OCI-M2 (cell line): ENCODE measurements around the gene FAM240B.

Source experiments
- DNase-seq: peaks from one replicate; lab custom pipeline; 2025; ENCODE audit not compliant: unreplicated experiment; lab: John Stamatoyannopoulos, UW

The FAM240B gene

DNA sequence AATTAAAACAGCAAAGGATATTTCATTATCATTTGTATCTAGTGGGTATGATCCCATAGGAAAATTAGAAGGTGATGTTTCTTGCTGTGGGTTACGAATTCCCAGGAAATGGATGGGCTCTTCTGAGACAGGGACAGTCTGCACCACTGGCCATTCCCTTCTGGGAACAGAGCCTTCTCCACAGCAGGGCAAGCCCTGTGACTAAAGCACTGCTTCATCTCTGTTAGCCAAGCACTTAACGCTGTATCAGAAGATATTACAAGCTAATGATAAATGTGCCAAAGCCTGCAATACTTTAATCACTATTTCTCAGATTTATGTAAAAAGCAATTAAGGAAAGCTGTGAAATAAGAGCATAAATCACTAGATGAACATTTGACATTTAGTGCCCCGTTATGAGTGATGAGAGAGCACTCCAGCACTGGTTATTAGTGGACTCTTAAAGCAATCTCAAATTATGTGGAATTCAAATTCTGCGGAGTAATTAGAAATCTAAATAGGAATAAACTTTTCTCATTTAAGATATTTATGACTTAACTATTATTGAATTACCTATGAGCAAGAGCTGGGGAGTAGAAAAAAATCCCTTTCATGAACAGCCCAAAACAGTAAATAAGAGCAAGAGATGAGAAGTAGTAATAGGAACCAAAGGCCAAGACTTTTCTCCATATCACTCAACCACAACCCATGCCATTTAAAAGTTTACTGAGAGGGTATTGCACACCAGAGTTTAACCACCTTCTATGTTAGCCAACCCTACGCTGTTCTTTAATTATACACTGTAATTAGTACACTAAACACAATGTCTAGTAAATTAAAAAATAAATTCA lies 49.2 kb downstream of the FAM240B start:
- no peak for DNase-seq

DNA sequence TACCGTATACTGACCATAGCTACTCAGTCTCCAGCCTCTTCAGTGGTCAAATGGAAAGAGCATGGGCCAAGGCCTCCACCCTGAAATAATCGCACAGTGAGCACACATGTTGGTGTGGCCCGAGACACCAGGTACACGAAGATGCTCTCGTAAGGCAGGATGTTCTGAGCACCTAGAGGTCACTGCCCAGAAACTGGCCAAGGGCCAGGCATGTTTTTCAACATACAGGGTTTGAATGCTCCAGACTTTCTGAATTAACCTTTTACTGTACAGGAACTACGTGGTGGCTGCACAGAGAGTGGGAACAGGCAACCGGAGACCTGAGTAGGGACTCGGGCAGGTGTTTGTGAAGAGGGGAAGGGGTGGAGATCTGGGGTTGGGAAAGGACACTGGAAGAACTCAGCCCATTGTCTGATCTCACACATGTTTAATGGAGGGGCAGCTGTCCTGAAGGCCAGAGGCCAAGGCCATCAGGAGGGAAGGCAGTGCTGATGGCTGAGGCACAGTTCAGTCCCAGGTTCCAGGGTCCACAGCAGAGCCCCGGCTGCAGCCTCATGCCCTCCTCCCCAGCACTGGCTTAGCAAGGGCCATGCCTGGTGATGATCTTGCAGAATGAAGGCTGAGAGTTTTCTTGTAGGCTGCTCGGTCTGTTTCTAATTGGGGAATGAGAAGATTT lies 51.0 kb downstream of the FAM240B start:
- DNase-seq, result no peak

DNA sequence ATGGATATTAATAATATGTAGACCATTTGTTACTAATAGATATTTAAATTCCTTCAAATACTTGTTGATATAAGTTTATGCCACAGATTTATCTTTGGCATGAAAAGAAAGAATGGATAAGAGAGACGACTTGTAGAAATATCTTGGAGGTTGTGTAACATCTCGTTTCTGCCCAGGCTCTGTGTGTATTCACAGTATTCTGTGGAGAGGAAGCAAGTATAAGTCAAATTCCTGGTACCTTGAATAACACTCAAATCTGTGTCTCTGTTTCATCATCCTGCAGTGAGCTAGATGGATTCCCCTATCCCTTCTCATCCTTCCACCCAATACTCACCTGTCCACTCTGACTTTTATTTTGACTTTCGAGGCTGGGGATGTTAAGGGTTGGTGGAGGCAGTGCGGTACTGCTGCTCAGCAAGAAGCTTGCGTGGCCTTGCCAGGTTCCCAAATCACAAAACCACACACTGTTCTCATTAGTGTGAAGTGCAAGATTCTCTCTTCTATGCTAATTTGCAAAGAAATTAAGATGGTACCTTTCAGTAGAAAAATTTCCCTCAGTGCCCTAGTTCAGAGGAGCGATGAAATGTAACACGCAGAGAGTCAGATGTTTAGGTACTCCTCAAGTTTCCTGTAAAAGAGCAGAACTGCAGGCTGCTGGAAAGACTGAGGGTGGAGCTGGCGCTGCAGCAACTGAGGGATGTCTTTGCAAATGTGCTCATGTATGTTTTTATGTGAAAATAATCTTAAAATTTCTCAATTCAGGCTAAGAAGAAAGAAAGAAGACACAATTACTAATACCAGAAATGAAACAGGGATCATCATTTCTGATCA lies 57.0 kb downstream of the FAM240B start:
- DNase-seq, result no peak

DNA sequence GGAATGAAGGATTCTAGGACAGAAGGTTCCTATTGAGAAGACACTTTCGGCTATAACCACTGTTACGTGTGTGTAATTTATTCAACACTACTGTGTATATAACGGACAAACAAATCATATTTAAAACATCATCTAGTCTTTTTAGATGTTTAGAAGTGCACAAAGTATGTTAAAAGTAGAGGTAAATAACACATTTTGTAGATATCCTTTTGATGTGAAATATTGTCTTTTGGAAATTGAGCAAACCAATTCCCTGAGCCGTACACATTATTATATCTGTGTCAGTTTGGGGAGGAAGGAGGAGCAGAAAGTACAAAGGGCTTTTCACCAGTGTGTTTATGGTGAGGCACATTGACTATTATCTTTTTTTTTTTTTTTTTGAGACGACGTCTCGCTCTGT lies 60.4 kb downstream of the FAM240B start:
- no peak for DNase-seq

DNA sequence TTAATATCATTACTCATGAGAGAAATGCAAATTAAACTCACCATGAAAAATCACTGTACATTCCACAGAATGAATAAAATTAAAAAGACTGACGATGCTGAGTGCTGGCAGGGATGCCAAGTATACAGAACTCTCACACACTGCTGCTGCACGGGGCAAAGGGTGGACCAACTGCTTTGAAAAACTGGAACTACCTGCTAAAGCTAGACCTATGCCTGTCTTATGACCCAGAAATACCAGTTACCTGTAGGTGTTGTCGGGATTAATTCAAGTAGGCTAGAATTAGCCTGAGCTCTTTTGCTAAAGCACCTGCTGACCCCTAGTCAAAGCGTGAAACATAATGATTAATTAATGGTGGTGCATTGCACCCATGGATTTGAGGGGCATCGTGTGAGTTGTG lies 63.0 kb downstream of the FAM240B start:
- DNase-seq, result no peak

DNA sequence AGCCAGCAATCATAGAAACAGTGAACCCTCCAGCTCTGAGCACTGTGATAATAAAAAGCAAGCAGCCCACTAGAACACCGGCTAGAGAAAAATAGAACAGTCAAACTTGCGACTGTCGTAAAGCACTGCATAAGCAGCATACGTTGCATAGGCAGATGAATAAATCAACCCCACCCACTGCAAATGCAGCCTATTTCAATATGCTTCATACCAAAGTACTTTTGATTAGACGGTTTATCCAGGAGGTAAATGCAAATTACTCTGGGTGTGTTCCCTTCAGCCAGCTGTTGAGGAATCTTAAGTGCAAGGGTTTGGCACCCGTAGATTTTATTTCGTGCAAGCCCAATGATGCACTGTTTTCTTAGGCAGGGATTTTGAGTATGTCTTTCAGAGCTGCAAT lies 67.4 kb downstream of the FAM240B start:
- DNase-seq, result no peak

DNA sequence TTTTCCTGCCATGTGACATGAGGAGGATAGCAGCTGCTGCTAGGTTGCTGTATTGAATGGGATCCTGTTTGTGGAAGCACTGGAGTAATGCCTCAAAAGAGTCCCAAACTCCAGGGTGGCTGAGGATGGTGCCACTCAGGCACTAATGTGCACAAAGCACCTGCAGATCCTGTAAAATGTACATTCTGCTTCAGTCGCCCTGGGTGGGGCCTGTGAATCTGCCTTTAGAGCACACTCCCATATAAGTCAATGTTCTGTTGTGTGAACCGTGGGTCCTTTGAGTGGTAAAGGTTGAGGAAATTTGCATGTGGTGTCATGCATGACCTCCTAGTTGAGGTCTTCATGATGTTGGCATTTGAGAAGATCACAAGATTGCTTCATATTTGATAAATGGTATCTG lies 67.9 kb downstream of the FAM240B start:
- DNase-seq, result no peak

DNA sequence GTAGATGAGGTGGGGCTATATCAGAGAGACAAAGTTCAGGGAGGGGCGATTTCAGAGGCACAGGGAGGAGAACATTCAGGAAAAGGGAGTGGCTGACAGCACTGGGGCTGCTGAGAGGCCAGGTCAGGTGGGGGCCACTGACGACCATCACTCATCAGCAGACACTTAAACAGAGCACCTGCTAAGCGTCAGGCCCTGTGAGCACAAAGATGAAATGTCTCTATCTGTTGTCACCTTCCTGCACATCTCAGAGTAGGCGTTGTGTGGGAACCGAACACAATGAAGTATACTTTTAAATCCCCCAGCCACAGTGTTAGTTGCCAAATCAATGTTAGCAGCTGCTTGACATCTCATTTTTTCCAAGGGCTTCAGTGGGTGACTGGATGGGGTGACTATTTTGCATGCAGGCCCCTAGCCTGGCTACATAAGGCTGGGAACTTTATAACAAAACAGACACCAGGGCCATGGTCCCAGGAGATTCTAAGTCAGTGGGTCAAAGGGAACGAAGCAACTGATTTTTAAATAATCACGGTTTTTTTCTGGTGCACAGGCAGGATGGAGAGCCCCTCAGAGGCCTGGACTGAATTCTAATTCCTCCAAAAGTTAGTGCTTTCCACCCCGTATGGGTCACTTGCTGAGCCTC lies 68.4 kb downstream of the FAM240B start:
- no peak for DNase-seq

DNA sequence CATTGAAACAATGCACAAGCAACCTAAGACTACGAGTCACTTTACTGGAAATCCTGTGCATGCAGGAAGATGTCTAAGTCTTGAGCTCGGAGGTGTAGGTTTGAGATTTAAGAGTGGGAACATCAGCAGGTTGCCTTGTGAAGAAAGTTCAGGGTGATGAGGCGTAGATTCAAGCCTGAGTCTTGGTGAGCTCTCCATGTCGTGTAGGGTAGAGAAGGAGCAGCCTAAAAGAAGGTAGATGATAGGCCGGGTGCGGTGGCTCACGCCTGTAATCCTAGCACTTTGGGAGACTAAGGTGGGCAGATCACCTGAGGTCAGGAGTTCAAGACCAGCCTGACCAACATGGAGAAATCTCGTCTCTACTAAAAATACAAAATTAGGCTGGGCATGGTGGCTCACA lies 69.4 kb downstream of the FAM240B start:
- no peak for DNase-seq

DNA sequence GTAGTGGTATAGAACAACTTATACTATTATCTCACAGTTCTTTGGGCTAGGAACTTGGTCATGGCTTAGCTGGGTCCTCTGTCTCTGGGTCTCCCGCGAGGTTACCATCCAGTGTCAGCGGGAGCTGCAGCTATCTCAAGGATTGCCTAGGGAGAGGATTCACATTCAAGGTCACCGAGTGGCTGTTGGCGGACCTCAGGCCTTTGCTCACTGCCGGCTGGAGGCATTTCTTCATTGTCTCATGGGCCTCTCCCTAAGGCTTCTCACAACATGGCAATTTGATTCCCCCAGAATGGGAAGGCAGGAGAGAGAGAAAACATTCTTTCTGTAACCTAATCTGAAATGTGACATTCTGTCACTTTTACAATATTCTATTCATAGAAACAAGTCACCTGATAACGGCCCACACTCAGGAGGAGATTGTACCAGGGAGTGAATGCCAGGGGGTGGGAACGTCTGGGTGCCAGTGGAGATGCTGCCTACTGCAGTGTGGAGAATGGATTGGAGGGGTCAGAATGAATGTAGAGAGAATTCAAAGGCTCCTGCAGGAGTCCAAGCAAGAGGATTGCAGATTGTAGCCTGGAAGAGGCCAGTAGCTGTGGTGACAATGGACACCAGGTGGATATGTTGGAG lies 70.1 kb downstream of the FAM240B start:
- DNase-seq, result no peak

DNA sequence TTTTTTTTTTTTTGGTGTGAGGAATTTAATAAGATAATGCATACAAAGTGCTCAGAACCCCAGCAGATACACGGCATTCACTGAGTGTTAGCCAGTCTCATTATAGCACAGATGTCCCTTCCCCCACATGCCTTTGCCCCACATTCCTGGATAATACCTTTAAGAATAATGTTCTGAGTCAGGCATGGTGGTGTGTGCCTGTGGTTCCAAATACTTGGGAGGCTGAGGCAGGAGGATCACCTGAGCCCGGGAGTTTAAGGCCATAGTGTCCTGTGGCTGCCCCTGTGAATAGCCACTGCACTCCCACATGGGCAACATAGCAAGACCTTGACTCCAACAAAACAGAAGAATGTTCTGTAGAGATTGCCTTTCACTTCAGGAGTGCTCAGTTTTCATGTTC lies 75.3 kb downstream of the FAM240B start:
- DNase-seq, result no peak
